GM19099 (cell line): ENCODE data around the gene SGCA.

ENCODE experiments used
- POLR2A ChIP-seq: IDR thresholded peaks from 3 replicates; pipeline ENCODE4 v1.6.1; 2011; ENCODE audit warnings: low read depth; ENCODE audit not compliant: insufficient read length; ENCODE audit errors: extremely low read depth

SGCA gene

DNA sequence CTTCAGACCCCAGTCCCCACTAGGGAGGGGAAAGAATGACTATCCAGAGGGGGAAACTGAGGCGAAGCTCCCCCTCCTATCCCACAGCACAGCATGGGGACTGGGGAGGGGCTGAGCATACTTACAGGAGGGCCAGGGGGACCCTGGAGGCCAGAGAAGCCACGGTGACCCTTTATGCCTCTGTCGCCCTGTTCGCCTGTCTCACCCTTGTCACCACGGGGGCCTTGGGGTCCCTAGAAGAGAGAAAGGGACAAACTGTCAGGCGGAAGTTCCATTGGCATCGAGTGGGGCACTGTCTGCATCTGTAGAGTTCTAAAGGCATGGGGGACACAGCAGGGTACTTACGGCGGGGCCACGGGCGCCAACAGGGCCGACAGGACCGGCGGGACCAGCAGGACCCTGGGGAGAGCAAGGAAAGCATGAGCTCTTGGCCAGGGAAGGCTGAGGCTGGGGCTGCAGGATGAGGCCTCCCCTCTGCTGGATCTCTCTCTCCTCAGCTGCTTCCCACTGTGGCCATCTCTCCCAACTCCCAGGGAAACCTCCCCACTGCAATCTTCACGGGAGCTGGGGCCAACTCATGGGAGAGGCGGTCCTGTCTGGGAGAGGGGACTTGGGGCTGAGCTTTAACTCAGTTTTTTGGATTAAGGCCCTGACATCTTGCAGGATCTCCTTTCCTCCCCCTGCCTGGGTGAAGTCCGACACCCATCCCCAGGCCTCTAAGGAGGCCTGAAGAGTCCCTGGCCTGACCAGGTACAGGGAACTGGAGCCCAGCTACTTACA is 22.1 kb downstream of the SGCA start:
- no peak for TF ChIP-seq POLR2A

DNA sequence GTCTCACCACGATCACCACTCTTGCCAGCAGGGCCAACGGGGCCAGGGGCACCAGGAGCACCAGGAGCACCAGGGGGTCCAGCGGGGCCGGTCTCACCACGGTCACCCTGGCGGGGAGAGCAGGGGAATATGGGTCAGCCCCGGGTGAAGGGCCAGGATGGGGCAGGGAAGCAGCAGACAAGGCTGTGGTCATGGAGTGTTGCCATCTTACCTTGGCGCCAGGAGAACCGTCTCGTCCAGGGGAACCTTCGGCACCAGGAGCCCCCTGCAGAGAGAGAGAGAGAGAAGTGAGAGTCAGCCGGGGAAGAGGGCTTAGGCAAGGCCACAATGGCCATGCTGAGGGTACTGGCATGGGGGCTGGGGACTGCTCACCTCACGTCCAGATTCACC is 22.7 kb downstream of the SGCA start:
- TF ChIP-seq POLR2A = no peak

DNA sequence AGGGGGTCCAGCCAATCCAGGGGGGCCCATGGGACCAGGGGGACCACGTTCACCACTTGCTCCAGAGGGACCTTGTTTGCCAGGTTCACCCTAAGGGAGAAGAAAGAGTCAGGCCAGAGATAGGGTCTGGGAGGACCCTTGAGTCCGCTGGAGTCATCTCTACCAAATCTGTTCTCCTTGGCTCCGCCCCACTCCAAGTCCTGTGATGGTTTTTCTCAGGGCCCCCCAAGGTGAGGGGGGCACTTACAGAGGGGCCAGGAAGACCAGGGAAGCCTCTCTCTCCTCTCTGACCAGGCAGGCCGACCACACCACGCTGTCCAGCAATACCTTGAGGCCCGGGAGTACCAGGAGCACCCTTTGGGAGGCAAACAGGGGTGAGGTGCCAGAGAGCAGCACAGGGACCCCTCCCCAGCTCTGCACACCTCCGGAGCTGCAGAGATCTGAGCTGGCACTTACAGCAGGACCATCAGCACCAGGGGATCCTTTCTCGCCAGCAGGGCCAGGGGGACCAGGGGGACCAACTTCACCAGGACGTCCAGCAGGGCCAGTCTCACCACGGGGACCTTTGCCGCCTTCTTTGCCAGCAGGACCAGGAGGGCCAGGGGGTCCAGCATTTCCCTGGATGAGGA is 23.2 kb downstream of the SGCA start:
- no peak for TF ChIP-seq POLR2A

DNA sequence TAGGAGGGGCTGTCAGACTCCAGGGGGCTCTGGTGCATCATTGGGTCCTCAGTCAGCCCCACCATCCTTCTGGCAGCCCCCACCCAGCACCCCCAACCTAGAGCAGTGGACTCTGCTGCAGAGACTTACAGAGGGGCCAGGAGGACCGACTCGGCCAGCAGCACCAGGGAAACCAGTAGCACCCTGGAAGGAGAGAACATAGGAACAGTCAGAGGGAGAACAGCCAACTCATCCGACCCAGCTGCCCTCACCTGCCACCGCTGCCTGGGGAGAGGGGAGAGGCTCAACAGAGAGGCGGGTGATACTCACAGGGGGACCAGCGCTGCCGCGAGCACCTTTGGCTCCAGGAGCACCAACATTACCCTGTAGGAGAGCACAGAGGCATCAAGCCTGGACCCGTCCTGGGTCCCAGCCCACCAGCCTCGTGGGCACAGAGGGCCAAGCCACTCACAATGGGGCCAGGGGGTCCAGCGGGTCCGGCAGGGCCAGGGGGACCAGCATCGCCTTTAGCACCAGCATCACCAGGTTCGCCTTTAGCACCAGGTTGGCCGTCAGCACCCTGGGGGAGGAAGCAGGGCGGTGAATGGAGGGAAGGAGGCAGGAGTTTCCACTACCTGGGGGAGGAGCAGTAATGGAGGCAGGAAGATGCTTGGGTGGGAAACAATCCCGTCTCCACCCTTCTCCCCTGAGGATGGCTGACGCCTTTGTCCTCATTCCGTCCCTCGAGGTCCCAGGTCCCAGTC is 23.9 kb downstream of the SGCA start:
- TF ChIP-seq POLR2A = no peak

DNA sequence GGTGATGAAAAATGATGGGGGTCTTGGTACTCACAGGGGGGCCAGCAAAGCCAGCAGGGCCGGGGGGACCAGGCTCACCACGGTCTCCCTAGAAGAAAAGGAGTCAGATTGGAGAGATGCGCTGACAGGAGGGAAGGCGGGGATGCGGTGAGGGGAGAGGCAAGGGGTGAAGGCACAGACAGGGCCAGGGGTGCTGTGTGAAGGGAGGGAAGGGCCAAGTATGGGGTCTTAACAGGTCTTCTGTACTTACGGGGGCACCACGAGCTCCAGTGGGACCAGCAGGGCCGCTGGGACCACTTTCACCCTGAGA is 24.4 kb downstream of the SGCA start:
- TF ChIP-seq POLR2A = no peak

DNA sequence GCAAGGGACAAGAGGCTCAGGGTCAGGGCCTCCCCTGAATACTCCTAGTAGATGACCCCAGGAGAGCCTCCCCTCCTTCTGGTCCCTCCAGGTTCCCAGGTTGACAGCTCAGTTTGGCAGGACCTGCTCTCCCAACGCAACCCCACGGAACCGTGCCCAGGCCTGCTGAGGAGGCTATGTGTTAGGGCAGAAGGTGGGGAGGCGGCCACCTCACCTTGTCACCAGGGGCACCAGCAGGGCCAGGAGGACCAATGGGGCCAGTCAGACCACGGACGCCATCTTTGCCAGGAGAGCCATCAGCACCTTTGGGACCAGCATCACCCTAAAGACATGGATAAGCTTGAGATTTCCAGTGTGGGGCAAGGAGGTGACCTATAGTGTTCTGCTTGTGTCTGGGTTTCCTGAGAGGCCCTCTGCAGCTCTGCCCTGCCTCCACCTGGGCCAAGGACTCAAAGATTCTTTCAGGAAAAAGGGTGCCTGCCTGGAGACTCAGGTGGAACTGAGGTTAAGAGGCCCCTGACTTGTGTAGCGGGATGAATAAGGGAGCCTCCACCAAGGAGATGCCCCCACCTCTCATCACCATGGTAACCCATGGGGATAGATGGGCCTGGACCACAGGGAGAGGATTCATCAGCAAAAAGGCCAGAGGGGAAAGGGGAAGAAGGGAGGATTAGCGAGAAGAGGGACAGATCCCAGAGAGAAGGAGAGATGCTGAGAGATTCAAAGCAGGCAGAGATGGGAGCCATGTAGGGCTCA is 25.0 kb downstream of the SGCA start:
- no peak for TF ChIP-seq POLR2A

DNA sequence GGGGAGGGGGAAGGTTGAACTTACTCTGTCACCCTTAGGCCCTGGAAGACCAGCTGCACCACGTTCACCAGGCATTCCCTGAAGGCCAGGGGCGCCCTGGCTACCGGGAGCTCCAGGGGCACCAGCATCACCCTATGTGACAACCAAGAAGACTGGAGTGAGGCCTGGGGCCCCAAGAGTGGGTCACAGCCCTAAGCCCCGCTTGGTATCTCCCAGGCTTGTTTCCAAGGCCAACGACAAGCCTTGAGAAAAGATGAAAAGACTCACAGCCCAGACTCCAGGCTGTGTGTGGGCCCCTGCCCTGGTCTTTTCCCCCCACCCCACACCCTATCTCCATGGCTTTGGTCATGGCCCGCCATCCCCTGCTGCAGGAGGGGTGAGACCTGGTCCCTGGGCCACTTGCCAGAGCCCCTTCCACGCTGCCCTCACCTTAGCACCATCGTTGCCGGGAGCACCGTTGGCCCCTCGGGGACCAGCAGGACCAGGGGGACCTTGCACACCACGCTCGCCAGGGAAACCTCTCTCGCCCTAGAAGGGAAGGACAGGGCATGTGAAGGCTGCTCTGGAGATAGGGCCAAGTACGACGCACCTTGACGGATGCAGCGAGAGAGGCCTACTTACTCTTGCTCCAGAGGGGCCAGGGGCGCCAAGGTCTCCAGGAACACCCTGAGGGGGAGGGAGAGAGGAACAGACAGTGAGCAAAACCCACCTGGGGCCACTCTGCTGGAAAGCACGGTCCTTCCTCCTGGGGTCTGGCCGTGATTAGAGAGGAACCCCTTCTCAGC is 25.7 kb downstream of the SGCA start:
- no peak for TF ChIP-seq POLR2A

DNA sequence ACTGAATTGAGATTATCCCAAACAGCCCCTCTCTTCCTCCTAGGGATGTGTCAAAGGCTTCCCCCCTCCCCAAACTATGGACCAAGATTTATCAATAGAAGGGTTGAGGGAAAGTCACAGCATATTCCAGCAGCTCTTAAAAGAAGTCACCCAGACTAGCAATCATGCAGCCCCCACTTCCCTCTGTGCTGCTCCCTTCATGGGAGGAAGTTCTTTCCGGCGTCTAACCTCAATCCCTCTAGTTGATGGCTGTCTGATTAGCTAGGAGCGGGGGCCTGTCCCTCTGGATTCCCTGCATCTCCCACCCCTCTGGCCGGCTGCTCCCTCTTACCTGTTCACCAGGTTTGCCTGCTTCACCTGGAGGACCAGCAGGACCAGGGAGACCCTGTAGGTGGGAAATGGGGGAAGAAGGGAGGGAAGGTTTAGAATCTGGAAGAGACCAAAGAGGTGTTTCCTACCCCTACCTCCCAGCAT is 26.4 kb downstream of the SGCA start:
- no peak for TF ChIP-seq POLR2A

DNA sequence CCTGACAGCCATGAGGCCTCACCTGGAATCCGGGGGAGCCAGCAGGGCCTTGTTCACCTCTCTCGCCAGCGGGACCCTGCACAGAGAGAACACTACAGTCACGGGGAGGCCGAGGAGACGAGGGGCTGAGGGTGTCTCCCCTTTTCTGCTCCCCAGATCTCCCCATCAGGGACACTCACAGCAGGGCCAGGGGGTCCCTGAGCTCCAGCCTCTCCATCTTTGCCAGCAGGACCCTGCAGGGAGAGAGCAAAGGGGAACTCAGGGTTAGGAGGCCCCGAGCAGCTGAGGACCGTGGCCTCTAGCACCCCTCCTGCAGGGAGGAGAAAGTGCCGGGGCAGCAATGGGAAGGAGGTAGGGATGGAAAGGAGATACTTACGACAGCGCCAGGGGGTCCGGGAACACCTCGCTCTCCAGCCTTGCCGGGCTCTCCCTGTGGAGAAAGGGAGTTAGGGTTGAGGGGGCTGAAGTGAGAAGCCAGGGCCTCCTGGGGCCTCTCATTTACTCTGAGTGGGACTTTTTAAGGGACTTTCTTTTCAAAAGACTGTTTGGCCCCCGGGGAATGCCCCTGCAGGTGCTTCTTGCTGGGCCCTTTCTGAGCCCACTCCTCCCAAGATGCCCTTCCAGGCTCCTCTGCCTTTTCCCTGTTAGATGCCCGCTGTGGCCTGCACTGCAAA is 26.9 kb downstream of the SGCA start:
- TF ChIP-seq POLR2A = no peak

DNA sequence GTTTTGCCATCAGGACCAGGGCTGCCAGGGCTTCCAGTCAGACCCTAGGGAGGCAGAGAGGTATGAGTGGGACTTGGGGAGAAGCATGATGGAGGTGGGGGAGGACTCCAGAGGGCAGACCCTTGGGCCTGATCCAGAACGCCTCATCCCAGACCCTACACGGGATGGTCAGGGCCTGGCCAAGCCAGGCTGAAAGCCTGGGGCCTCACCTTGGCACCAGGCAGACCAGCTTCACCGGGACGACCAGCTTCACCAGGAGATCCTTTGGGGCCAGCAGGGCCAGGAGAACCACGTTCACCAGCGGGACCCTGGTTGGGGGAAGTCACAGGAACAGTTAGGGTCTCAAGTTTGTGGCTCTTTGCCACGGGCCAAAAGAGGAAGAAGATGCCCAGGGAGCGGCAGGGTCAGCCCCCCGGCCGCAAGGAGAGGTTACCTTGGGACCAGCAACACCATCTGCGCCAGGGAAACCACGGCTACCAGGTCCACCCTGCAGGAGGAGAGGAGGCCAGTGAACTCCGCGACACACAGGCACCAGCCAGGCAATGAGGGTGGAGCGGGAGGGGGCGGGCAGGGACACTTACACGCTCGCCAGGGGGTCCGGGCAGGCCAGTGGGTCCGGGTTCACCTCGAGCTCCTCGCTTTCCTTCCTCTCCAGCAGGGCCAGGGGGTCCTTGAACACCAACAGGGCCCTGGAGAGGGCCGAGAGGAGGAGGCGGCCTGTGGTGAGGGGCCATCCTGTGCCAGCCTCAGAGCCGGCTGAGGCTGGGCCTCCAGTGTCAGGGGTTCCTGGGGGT is 28.5 kb downstream of the SGCA start:
- TF ChIP-seq POLR2A = no peak

DNA sequence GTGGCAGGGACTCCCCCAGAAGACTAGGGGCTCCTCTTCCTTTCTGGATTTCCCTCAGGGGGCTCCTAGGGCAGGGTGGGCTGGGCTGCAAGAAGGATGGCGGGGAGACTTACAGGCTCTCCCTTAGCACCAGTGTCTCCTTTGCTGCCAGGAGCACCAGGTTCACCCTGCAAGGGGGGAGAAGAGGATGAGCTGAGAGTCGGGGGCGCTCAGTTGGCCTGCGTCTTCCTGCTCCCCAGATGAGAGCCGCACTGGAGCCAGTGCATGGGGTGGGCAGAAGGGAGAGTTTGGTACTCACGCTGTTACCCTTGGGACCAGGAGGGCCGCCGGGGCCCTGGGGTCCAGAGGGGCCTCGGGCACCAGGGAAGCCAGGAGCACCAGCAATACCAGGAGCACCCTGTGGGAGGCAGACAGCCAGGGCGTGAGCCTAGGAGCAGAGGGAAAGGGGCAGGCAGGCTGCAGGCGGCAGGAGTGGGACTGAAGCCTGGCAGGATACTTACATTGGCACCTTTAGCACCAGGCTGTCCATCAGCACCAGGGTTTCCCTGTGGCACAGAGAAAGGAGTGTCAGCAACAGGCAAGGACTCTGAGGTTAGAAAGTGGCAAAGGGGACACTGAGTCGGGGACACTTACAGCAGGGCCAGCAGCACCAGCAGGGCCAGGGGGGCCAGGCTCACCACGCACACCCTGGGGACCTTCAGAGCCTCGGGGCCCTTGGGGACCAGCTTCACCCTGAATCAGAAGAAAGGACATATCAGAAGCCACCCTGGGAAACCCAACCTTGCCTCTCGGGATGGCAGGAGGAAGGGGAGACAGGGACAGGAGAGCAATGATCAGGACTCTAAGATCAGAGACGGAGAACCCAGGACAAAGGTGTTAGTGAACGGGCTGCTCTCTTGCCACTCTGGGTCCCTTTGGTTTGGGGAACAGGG is 29.4 kb downstream of the SGCA start:
- TF ChIP-seq POLR2A = no peak

DNA sequence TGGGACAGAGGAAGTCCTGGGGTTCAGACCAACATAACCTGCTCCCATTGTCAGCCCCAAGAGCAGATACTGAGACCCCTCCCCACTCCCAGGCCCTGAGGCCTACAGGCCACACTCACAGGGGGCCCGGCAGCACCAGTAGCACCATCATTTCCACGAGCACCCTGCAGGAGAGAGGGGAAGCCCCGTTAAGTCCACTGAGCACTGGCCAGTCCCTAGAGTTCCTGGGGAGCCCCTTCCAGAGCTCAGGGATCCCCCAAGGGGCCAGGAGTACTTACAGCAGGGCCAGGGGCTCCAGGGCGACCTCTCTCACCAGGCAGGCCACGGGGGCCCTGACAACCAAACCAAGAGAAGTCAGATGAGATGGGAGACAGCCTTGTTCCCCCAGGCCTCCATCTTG is 30.2 kb downstream of the SGCA start:
- no peak for TF ChIP-seq POLR2A
